Measurements from ENCODE around the gene HIBCH.

Gene HIBCH

GRCh38 chr2:190311893-190312634 lies 7.6 kb downstream of the HIBCH start:
- Histone ChIP-seq H2AFZ (ENCODE audit: low read depth) (no peak overlapping the region), H3K4me2 (no peak overlapping the region), H3K27ac (no peak overlapping the region), H3K27me3 (ENCODE audit: insufficient read depth, low read depth) (no peaks in the 10 kb centered on the region), H4K20me1 (ENCODE audit: insufficient read depth) (no peaks in the 10 kb centered on the region), H3K4me3 (IDR thresholded peaks at IDR 0.05; ENCODE audit: insufficient read depth, low read depth, low read length) (no peak overlapping the region), H3K36me3 (ENCODE audit: insufficient read depth) (no peaks in the 10 kb centered on the region; the same call in 1 of the 2 replicates), H3K79me2 (ENCODE audit: insufficient read depth, low read depth) (peaks cover 24% of the 10 kb centered on the region), H3K4me1 (ENCODE audit: low read depth, poor library complexity, severe bottlenecking) (peaks cover 23% of the 10 kb centered on the region), H3K9ac (no peak overlapping the region)
- TF ChIP-seq CTCF (conservative IDR thresholded peaks at IDR 0.05; ENCODE audit: low read depth, low read length): no peak

- Histone ChIP-seq H3K4me2 (no peak overlapping the region), H3K4me3 (IDR thresholded peaks at IDR 0.05; ENCODE audit: insufficient read depth, low read depth, low read length) (no peak overlapping the region), H3K9ac (no peak overlapping the region), H3K4me1 (ENCODE audit: low read depth, poor library complexity, severe bottlenecking) (peaks cover 28% of the 10 kb centered on the region), H3K79me2 (ENCODE audit: insufficient read depth, low read depth) (peaks cover 5% of the 10 kb centered on the region; the same call in 1 of the 2 replicates), H3K27me3 (ENCODE audit: insufficient read depth, low read depth) (no peaks in the 10 kb centered on the region), H2AFZ (ENCODE audit: low read depth) (no peak overlapping the region), H3K27ac (no peak overlapping the region), H3K36me3 (ENCODE audit: insufficient read depth) (no peaks in the 10 kb centered on the region; the same call in 1 of the 2 replicates), H4K20me1 (ENCODE audit: insufficient read depth) (no peaks in the 10 kb centered on the region; the same call in 1 of the 2 replicates)
- no peak for TF ChIP-seq CTCF (conservative IDR thresholded peaks at IDR 0.05; ENCODE audit: low read depth, low read length)
Measured at GRCh38 chr2:190308031-190308430, 11.6 kb downstream of the HIBCH start.

- Histone ChIP-seq H3K4me1 (ENCODE audit: low read depth, poor library complexity, severe bottlenecking) (peaks cover 28% of the 10 kb centered on the region), H2AFZ (ENCODE audit: low read depth) (no peak overlapping the region), H3K4me3 (IDR thresholded peaks at IDR 0.05; ENCODE audit: insufficient read depth, low read depth, low read length) (no peak overlapping the region), H3K4me2 (peak overlapping the region; percentile 80), H3K27me3 (ENCODE audit: insufficient read depth, low read depth) (no peaks in the 10 kb centered on the region), H4K20me1 (ENCODE audit: insufficient read depth) (no peaks in the 10 kb centered on the region; the same call in 1 of the 2 replicates), H3K27ac (peak overlapping the region; percentile 21; the same call in 1 of the 2 replicates), H3K9ac (no peak overlapping the region), H3K36me3 (ENCODE audit: insufficient read depth) (peaks cover 5% of the 10 kb centered on the region; the same call in 1 of the 2 replicates), H3K79me2 (ENCODE audit: insufficient read depth, low read depth) (peaks cover 5% of the 10 kb centered on the region; the same call in 1 of the 2 replicates)
- no peak for TF ChIP-seq CTCF (conservative IDR thresholded peaks at IDR 0.05; ENCODE audit: low read depth, low read length)
Measured at GRCh38 chr2:190304404-190304803, 15.2 kb downstream of the HIBCH start.

GRCh38 chr2:190303647-190304046 lies 16.0 kb downstream of the HIBCH start:
- H4K20me1 ChIP-seq (ENCODE audit: insufficient read depth): no peaks in the 10 kb centered on the region; the same call in 1 of the 2 replicates
- no peak for TF ChIP-seq CTCF (conservative IDR thresholded peaks at IDR 0.05; ENCODE audit: low read depth, low read length)
- H3K36me3 ChIP-seq (ENCODE audit: insufficient read depth): peaks cover 5% of the 10 kb centered on the region; the same call in 1 of the 2 replicates
- no peak overlapping the region; the same call in 1 of the 2 replicates for H3K4me2 ChIP-seq
- H3K4me1 ChIP-seq (ENCODE audit: low read depth, poor library complexity, severe bottlenecking): peaks cover 28% of the 10 kb centered on the region
- H3K27me3 ChIP-seq (ENCODE audit: insufficient read depth, low read depth): no peaks in the 10 kb centered on the region
- no peak overlapping the region for H2AFZ ChIP-seq (ENCODE audit: low read depth)
- no peak overlapping the region for H3K27ac ChIP-seq
- H3K4me3 ChIP-seq (IDR thresholded peaks at IDR 0.05; ENCODE audit: insufficient read depth, low read depth, low read length): no peak overlapping the region
- peaks cover 5% of the 10 kb centered on the region; the same call in 1 of the 2 replicates for H3K79me2 ChIP-seq (ENCODE audit: insufficient read depth, low read depth)
- no peak overlapping the region for H3K9ac ChIP-seq
